Activated CD4-positive, alpha-beta T cell treated with anti-CD3 and anti-CD28 coated beads, Interleukin-2, amount 50 U/mL, for 1 hour (primary cell): Measurements from ENCODE around the gene PDGFD.

Experiments
- DNase-seq: peaks from one replicate; pipeline ENCODE4 v3.0.0-alpha.2; 2020

PDGFD gene

DNA sequence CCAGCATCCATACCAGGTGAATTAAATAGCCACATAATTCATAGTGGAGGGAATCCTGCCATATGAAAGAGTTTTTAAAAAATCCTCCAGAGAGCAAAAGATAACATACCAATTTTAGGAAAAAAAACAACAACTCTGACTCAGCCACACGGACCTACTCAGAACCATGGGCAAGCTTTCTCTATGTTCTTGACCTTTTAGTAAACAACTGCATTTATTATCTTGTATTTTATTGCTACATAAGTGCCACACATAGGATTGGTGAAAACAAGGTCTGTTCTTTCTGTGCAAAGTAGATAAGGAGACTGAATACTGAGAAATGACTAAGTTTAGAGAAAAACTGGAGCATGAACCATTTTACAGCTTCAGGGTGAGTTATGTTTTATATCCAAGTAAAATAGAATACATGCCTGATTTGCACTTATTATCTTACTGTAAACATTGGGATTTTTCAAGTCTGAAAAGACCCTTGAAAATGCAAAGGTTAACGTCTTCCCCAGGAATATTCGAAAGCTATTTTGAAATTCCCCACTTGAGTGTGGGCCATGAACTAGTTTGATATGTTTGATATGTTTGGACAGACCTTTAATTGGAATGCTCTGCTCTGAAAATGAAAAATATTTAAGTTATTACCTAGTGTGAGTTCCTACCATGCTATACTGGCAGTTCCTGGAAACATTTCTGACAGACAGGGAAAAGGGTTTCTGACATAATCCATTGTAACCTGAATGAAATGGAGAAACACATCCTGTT, 217.0 kb downstream of the PDGFD start:
- no peak for DNase-seq

DNA sequence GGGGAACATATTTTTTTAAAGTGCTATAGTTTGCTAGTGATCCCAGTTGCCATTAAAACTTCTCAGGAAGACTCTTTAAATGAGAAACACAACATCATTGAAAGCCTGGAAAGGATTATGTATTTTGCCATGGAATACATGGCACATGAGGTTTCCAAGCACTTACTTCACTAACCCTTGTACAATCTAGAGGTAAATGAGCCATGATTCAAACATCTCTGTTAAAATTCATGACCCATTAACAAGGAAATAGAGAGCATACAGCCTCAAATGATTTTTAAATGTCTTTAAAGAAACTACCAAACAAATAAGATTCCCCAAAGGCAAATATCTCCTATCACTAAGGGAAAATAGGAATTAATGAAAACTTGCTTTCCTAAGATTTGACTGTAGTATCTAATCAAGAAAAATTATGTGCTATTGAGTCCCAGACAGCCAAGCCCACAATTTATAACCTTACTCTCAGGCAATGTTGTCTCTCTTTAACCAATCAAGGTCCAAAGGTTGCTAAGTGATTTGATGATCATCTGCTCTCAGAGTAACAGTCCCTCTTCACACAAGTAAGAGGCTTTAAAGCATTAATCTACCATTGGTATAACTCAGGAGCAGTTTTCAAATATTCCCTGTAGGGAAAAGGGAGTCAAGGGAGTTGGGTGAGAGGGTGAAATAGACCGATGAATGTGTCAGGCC, 219.6 kb downstream of the PDGFD start:
- no peak for DNase-seq

DNA sequence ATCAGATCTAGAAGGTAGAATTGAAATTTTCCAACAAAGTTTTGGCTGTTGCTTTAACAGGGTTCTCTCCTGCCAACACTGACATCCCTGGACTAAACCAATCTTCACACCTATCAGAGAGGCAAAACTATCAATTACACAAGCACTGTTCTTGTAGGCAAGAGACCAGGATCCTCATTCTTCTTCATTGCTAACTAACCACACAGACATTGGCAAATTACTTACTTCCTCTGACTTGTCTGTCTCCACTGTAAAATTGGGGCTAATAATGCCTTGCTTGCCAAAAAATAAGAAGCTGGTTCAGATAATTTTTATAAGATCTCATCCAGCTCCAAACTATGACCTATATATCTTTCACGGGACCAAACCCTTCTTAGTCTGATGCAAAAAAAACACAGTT, 221.3 kb downstream of the PDGFD start:
- DNase-seq, result no peak

DNA sequence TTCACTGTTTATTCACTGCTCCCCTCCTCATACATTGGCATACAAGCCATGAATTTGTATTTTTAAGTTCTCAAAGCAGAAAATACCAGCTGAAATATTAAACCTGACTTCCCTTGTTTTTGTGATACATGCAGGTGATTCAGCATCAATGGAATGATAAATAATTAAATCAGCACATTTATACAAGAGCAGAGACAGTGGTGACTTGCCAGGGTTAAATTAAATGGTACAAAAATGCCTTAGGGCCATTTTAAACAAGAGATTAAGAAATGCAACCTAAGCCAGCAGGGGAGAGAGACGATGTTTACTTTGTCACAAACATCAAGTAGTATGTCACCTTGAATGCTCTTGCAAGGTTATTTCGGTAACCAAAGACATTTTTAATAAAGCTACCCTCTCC, 223.4 kb downstream of the PDGFD start:
- no peak for DNase-seq

DNA sequence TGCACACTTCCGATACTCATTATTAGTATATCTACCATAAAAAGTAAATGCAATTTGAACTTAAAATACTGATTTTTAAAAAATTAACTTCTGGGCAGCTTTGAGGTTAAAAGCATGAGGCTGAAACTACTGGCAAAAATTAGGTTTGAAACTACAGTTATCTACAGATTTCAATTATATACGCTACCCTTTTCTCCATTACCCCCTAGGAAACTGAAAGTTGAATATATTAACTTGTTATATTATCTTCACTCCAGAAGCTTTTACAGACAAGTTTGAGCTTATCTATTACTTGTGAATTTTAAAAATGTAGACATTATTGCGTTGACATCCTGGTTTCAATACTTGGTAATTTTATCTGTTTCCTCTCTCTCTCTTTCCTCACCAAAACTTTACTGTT, 224.3 kb downstream of the PDGFD start:
- no peak for DNase-seq

DNA sequence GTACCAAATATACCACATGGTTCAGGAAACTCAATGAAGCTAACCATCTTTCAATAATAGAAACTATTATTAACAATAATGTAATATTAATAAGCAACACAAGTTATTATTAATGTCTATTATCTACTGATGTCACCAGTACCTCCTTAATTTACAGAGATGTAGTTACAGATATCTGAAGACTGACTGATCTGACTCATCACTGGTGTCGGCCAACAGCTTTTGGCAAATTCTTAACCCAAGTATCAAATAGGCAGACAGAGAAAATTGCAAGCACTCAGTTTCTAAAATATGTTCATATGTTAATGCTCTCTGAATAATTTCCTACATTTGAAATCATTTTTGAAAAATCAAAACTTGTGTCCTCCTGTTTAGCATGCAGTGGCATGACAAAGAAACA, 227.9 kb downstream of the PDGFD start:
- DNase-seq, result no peak

DNA sequence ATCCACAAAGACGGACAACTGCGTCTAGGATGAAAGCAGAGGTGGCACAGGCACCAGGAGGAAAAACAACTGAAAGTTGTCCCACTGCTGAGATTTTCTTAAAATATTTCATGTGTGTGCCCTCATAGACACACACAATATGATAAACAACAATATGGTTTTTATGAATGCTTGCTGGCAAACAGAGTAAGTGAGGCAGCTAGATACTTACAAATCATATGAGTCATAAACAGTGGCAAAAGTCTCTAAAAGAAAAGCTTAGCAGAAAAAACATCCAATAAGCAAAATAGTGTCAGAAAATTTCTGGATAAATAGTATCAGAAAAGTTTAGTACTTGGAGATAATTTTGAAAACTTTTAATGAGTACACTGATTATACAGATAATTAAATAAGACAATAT, 228.7 kb downstream of the PDGFD start:
- DNase-seq, result no peak

DNA sequence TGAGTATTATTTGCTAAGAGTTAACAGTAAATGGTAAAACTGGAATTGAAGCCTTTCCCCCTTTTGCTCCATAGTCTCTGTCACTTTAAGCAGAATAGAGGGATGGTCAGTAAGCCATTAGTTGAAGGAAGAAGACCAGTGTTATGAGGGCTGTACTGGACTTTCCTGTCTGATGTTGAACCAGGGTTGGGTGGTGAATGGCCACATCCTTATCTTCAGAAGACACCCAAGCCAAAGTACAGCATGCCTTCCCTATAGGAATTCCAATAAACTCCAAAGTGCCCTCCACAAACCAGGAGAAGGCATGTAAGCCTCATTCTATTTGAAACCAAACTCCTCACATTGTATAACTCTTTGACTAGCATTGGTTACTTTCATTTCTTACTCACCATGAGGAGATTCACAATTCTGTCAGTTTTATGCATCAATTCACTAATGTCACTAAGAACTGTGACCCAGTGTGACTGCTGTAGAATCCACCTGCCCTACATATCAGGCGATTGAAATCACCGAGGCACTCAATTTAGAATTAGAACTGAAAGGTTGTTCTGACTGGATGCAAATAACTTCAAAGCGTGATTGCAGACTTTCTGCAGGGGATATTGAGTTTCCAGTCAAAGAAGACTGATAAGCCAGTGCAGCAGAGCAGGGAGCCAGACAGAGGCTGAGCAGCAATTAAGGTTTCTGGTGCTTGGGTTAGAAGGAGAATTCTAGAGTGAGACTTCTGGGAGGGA, 234.6 kb downstream of the PDGFD start:
- DNase-seq, result no peak

DNA sequence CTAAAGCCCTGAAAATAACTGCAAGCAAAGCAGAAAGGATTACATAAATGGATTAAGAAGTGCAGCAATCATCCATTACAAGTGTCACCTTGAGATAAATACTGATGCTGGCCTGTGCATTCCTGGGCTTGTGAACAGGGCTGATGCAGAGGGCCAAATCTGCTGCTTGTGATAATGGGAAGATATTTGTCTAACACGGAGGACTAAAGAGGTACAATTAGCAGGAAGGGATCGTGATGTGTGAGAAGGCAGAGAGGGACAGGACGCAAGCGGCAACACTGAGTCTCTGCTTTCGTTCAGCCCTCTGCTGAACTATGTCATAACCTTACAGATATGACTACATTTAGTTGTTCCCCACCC, 235.2 kb downstream of the PDGFD start:
- DNase-seq, result no peak

DNA sequence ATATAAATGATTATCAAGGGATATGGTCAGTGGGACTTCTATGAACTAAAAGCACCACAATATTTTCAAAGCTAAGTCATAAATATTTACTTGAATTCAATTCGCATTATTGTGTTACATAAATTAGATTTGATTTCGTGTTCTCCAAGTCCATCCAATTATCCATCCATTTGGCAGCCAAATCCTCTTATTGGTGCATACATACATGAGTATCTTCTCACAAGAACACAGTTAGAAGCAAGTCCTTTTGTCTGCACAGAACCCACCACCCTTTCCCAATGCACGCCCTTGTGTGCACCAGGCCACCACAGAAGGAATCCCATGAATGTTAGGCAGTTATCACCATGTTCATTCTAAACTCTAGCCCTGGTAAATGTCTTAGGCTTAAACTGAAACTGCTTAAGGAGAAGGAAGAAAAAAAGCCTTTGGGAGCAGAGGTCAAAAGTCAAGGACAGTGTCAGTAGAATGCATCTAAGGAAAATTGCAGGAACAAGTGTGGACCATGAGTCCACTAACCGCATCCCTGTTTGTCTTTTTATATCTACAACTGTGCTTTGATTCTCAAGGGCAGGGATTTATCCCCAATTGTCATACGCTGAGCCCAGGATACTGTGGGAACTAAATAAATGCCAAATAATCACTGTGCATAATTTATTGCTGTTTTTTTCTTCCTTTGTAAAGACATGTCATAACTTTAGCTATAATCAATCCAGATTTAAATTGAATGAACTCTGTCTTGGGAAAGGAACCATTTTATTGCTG, 235.7 kb downstream of the PDGFD start:
- no peak for DNase-seq

DNA sequence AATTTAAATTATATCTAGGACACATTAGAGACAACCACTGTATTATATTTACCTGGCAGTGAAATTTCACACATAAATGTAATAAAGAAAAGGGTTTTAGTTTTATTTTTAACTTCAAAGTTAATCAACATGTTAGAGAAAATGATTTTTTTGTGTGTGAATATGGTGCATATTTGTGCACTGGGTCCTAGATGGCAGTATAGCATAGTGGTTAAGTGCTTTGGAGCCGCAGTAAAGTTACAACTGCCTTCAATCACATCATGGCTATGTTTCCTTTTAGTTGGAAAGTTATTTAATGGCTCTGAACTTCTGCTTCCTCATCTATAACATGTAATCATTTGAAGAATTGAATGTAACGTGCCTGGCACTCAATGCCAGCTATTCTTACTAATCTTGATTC, 236.4 kb downstream of the PDGFD start:
- no peak for DNase-seq

DNA sequence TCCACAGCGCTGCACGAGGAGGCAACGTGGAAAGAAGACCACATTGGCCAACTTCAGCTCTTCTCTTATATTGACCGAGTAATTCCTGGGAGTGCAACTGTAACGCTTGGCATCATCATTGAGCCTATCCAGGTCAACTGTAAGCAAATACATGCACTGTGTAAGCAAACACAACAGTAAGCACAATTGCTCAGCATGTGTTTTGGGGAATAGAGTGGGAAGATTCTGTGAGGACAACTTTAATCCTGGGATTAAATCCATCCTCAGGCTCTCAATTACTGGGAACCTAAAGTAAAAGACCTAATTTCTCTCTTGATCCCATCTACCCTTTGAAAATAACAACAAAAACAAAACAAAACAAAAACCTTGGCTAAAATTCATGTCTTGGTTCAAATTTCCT, 237.0 kb downstream of the PDGFD start:
- DNase-seq, result no peak

DNA sequence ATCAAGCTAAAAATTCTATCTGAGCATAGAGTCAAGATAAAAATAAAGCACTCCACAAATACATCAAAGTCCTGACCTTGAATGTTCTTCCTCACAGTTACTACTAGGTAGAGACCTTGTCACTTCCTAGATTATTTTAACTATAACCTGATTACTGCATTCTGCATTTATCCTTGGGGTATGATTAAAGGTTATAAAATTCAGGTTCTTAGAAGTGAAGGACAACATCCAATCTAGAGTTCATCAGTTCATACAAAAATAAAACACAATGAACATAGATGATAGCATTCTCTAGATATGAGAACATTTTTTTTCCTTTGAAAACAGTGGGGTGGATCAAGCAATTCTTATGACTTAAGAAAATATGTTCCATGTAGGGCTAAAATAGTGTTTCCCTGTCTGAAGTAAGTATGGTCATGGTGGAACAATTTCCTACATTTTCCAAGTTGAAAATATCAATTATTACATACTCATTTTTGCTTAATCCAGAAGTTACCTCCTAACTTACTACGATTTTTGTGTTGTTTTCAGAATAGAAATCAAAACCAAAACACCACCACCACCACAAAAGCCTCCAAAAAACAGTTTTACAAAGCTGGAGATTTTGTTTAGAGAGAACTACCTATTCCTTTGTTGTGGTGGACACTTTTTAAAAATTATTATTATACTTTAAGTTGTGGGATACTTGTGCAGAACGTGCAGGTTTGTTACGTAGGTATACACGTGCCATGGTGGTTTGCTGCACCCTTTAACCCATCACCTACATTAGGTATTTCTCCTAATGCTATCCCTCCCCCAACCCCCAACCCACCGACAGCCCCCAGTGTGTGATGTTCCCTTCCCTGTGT, 239.6 kb downstream of the PDGFD start:
- no peak for DNase-seq

DNA sequence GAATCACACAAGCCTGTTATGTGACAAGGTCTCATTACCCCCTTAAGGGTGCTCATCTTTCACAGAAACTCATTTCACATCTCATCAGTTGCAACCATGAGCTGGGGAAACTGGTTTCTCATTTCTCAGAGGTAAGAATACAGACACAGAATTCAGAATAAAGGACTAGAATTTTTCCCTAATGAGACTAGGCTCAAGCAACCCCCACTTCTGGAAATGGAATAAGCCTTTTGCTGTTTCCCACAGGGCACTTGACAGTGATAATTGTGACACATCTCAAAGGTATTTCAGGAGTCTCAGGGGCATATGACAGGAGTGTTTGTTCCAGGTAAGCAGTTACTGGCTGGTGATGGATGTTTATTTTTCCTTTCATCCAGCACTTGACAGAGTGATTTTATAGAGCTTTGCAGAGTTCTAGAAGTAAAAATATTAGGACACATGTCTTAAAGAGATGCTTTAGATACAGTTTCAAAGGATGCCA, 240.5 kb downstream of the PDGFD start:
- DNase-seq, result no peak

DNA sequence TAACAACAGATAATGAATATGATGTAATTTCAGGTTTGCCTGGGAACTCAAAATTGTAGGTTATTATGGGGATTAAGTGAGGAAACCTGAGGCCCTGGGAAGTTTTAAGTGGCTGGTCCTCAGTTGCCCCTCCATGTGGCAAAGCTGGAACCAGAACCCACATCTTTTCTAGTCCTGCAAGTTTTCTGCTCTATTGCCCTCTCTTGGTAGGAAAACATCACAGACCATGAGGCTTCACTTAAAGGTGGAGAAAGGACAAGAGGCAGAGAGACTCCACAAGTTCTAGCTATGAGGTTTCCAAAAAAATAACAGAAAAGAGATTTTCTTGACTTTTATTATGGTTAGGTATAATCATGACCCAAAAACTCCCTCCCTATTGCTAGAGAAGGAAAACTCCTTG, 243.0 kb downstream of the PDGFD start:
- no peak for DNase-seq

DNA sequence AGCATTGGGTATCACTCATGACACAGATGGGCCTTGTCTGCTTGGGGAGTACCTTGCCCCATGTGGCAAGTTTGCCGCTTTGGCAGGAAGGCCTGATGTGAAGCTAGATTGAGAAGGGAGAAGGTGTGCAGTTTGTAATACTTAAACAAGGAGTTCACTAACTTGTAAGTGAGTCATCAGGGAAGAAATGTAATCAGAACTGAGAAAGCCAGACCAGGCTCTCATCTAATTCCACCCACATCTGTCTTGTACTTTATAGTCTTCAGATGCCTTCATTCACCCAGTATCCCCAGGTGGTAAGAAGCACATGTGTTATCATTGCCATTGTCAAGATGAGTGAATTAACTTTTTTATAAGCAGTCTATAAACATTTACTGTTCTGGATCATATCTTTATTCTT, 243.5 kb downstream of the PDGFD start:
- DNase-seq, result no peak

DNA sequence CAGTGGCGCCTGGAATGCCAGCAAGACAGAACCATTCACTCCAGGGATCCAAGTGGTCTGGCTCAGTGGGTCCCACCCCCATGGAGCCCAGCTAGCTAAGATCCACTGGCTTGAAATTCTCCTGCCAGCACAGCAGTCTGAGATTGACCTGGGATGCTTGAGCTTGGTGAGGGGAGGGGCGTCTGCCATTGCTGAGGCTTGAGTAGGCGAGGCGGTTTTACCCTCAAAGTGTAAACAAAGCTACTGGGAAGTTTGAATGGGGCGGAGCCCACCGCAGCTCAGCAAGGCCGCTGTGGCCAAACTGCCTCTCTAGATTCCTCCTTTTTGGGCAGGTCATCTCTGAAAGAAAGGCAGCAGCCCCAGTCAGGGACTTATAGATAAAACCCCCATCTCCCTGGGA, 253.2 kb downstream of the PDGFD start:
- DNase-seq, result no peak

DNA sequence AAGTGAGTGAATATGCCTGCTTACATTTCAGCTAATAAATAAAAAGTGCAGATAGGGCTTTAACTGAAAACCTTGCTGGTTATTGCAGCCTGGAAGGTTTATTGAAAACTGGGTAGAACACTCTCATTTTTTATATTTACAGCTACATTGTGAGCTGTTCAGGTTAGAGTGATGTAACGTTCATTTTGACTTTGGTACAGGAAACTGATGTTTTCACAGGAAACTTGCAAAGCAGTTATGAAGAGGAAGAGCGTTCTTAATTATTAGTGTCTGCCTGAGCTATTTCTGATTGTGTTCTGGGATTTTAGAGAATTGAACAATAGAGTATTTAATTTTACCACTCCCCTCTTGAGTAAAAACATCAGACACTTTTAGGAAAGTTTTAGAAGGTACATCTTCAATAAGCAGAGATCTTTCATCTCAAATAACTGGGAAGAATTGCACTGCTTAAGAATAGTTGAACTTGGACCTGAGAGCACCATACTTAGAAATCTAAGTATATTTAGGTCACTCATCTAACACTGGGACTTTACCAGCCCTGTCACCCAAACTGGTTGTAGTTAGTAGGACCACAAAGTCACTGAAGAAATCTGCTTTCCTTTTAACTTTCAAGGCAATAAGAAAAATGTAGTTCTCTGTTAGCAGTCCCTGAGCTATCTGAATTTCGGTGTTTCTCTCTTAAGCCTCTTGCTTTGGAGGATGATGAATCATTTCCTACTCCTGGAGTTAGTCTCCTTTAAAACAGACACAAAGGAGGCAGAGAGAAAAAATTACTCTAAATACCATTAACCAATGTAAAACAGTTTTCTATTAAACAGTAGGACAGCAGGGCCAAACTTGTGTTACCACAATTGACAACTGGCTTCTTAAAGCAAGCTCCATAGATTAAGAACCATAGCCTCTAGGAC, 256.1 kb downstream of the PDGFD start:
- no peak for DNase-seq

DNA sequence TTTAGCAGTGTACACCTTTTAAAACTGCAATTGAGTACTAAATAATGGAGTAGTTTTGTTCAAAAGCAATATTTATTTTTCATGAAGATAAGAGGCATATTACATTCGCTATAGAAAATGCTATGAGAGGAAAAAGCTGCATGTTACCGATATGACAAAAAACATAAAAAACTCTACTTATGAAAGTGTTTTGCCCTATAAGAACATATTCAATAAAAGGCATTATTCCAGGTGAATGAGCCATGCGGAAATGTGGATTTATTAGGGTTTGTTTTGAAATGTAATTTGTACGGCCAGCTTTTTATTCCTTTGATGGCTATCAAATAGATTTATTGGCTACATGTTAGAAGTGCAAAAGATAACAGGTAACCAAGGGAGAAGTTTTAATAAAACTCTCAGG, 256.8 kb downstream of the PDGFD start:
- no peak for DNase-seq

DNA sequence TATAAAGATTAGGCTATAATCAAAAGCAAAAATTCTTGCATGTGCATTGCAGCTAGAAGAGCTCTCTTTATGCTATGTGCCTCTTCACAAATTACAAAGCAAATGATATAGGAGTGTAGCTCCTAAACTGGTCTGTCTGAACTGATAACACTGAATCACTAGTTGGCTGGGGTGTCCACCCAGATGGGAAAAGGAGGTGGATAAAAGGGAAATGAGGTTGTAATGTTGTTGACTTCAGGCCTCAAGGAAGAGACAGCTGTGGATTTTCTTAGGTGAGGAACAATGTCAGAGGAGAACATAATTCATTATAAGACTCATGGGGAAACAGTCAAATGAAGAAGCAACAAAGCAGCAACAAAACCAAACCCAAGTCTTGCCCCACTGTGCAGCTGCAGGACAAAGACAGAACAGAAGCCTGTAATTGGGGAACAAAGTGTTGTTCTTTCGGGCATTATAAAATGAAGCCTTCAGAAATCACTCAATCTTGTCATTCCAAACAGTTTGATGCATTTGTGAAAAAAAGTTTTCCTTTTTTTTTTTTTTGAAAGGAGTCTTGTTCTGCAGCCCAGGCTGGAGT, 257.6 kb downstream of the PDGFD start:
- DNase-seq, result no peak

DNA sequence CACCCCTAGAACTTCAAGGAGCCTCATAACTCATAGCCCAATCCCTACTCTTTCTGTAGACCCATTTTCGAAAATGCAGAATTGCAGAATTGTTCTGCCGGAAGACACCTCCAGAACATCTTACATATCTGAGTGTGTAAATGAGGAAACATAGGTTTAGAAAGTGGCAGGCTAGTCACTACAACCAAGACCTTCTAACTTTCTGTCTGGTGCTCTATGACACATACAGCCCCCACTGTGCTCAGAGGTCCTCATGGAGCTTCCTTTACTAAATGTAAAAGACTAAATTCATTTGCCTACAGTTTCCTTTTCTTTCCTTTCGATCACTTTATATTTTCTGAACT, 259.7 kb downstream of the PDGFD start:
- DNase-seq, result no peak
